Neural progenitor cell (in vitro differentiated cells): ENCODE data around the gene CEND1.

ENCODE experiments used
- CTCF ChIP-seq: fragments of 200-600 bp; sonication (generic); IDR thresholded peaks from 2 replicates; pipeline ENCODE4 v1.5.1; 2017; ENCODE audit warnings: antibody characterized with exemption, mild to moderate bottlenecking
- EZH2 ChIP-seq: fragments of 200-600 bp; sonication (generic); IDR thresholded peaks from 2 replicates; pipeline ENCODE4 v1.6.1; 2017; ENCODE audit warnings: antibody characterized with exemption, mild to moderate bottlenecking, moderate library complexity
- EZH2phosphoT487 ChIP-seq: fragments of 200-600 bp; sonication (generic); IDR thresholded peaks from 2 replicates; pipeline ENCODE4 v1.6.1; 2017; ENCODE audit warnings: antibody characterized with exemption

GRCh38 chr11:816433-816779 lies 26.5 kb upstream of the CEND1 start:
- TF ChIP-seq CTCF (no peak), EZH2 (no peak), EZH2phosphoT487 (no peak)
